Brain microvascular endothelial cell (primary cell): Measurements from ENCODE around the gene PAM.

ENCODE experiments used
- DNase-seq: peaks from one replicate; pipeline ENCODE4 v3.0.0-alpha.2; 2020
- H3K27ac ChIP-seq: fragments of 250-450 bp; sonication (Bioruptor Pico); 2 replicates; pipeline ENCODE4 v1.5.1; 2020; ENCODE audit warnings: mild to moderate bottlenecking, moderate library complexity
- H3K27me3 ChIP-seq: fragments of 250-450 bp; sonication (Bioruptor Pico); replicated peaks from 2 replicates; pipeline ENCODE4 v1.5.1; 2020; ENCODE audit warnings: mild to moderate bottlenecking
- H3K36me3 ChIP-seq: fragments of 250-450 bp; sonication (Bioruptor Pico); replicated peaks from 2 replicates; pipeline ENCODE4 v1.5.1; 2020; ENCODE audit warnings: mild to moderate bottlenecking
- H3K4me3 ChIP-seq: 2 replicates; pipeline ENCODE4 v1.5.1; 2011; ENCODE audit warnings: low read depth, mild to moderate bottlenecking, control low read depth, low read length, moderate library complexity
- in situ Hi-C: cut with HindIII; loops from 2 replicates; pipeline ENCODE4 v1.10.0; 2017; ENCODE audit warnings: low sequenced_read_pairs, low pct_ligation_motif_present
- TF ChIP-seq, protein P1 (sequence below): IDR thresholded peaks from 2 replicates; pipeline ENCODE4 v1.5.1; 2011; ENCODE audit warnings: low read depth, mild to moderate bottlenecking, moderate library complexity, low read length, control low read depth, inconsistent platforms; ENCODE audit errors: missing control alignments

The PAM gene

DNA sequence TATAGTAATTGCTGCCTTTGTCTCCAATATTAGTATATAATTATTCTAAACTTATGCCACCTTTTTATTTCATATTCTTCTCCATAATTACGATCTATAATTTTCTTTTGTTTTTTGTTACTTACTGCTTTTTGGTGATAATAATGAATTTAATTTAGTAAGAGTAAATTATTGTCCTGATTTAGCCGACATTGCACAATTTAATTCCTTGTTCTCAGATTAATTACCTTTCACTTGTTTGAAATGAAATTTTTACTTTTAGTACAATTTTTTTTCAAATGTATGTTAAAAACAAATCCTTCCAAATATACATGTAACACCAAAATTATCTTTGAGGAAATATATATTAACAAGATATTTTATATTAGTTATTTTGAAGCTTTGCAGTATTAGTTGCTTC is 201.5 kb downstream of the PAM start:
- no peak overlapping the region for H3K27ac ChIP-seq
- in situ Hi-C loops, result no loop called here
- H3K27me3 ChIP-seq, result no peaks in the 10 kb centered on the region

DNA sequence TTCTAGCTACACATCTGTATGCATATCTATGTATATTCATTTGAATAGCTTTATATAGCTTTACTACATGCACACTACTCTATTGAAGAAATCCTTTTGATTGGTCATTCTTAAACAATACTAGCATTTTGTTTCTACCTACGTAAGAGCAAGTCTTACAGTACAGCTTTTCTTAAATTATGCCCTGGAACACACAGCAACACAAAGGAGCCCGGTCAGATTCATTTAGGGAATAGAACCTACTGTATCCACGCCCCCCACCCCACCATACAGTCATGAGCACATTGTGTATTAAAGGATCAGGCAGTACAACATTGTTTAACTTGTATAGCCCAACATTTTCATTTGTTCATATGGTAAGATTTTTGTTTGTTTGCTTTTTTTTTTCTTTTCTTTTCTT is 202.0 kb downstream of the PAM start:
- Histone ChIP-seq H3K27me3 (no peaks in the 10 kb centered on the region), H3K4me3 (no peak overlapping the region), H3K36me3 (no peaks in the 10 kb centered on the region), H3K27ac (no peak overlapping the region)
- TF ChIP-seq, protein P1, sequence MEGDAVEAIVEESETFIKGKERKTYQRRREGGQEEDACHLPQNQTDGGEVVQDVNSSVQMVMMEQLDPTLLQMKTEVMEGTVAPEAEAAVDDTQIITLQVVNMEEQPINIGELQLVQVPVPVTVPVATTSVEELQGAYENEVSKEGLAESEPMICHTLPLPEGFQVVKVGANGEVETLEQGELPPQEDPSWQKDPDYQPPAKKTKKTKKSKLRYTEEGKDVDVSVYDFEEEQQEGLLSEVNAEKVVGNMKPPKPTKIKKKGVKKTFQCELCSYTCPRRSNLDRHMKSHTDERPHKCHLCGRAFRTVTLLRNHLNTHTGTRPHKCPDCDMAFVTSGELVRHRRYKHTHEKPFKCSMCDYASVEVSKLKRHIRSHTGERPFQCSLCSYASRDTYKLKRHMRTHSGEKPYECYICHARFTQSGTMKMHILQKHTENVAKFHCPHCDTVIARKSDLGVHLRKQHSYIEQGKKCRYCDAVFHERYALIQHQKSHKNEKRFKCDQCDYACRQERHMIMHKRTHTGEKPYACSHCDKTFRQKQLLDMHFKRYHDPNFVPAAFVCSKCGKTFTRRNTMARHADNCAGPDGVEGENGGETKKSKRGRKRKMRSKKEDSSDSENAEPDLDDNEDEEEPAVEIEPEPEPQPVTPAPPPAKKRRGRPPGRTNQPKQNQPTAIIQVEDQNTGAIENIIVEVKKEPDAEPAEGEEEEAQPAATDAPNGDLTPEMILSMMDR, result no peak
- DNase-seq, result no peak
- in situ Hi-C loops, result no loop called here

More for the DNA sequence above, 201.5 kb downstream of the PAM start:
- no peak overlapping the region for H3K4me3 ChIP-seq
- no peak for DNase-seq
- no peaks in the 10 kb centered on the region for H3K36me3 ChIP-seq
- TF ChIP-seq, protein P1, result no peak

DNA sequence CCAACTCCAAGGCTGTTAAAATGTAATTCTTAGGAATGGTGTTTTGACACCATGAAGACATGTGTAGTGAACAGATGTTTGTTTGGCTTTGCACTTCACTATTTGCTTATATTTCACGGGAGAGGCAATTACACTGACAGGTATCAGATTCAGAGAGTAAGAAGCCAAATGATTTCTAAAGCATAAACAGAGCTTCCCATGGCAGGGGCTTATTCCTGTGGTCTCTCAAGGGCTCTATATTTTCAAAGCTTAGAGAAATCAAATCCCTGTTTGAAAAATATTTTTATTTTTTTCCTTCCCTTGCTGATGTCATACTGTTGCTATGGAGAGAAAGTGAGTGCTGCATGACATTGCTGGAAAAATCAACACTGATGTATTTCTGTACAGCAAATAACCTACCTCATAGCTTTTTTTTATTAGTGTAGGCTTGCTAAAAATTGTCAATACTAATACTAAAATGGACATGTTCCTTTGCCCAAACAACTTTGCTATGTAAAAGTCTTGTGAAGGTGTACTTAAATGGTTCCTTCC is 203.4 kb downstream of the PAM start:
- peak; percentile 46 for DNase-seq
- no peaks in the 10 kb centered on the region for H3K36me3 ChIP-seq
- in situ Hi-C loops, result no loop called here
- H3K27me3 ChIP-seq, result no peaks in the 10 kb centered on the region
- H3K27ac ChIP-seq, result peak overlapping the region; percentile 98
- TF ChIP-seq, protein P1, result no peak
- H3K4me3 ChIP-seq, result no peak overlapping the region

DNA sequence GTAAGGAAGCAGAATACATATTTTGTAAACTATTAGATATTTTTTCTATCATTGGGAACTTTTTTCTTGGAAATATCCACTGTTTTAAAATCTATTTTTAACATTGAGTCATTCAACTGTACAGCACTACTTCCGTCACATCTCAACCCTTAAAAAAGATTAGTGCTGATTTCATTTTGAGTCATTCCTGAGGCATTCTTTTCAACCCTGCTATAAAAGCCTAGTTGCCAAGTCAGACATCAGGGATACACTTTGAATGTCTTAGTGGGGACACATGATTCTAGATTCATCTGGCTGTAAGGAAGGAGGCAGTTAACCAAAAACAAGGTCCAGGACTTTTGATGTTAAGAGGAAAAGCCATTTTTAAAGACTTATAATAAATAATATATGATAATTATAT is 203.9 kb downstream of the PAM start:
- TF ChIP-seq, protein P1, result no peak
- Histone ChIP-seq H3K27me3 (no peaks in the 10 kb centered on the region), H3K4me3 (no peak overlapping the region), H3K36me3 (no peaks in the 10 kb centered on the region), H3K27ac (peak overlapping the region; percentile 98)
- in situ Hi-C loops, result no loop called here
- peak; percentile 85 for DNase-seq

DNA sequence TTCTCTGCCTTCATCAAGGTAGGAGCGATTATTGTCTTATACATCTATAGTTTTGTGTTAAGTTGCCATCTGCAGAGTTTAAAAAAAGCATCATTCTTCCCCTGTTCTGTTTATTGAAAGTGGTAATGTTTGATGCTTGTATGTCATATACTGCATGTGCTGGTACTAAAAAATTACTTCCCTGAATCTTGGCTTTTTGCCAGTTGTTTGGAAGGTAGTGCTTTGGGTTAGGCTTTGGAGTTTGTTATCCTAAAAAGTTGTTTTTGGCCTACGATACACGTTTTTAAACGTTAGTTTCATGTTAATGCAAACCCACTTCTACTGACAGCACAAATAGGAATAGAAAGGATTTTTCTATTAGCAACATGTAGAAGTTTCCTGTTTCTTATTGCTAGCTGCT is 206.6 kb downstream of the PAM start:
- Histone ChIP-seq H3K27me3 (no peaks in the 10 kb centered on the region), H3K27ac (no peak overlapping the region), H3K36me3 (no peaks in the 10 kb centered on the region), H3K4me3 (no peak overlapping the region)
- TF ChIP-seq, protein P1, result no peak
- in situ Hi-C loops, result no loop called here
- DNase-seq, result no peak

DNA sequence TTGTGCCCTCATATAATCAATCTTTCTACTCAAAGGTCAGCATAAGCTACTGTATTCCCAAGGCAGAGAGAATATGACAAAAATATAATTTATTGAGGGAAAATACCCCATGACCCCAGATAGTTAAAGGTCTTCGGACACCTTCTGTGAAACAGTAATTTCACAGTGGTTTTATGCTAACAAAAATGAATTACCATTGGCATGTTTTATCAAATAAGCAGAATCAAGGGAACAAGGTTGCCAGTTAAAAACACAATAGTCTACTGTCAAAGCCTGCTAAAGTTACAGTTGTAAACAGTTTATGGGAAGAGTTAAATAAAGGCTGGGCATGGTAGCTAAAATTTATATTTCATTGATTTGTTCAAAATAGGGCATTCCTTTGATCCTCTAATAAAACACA is 210.5 kb downstream of the PAM start:
- no peak for DNase-seq
- no peak overlapping the region for H3K4me3 ChIP-seq
- H3K36me3 ChIP-seq, result no peaks in the 10 kb centered on the region
- H3K27ac ChIP-seq, result no peak overlapping the region
- no peaks in the 10 kb centered on the region for H3K27me3 ChIP-seq
- in situ Hi-C loops, result no loop called here
- TF ChIP-seq, protein P1, result no peak
